ENCODE measurements around the gene RPS6KB2.

The RPS6KB2 gene

GRCh38 chr11:67437082-67437808, 9.0 kb downstream of the RPS6KB2 start, which contains the start of gene PTPRCAP:
Gene PTPRCAP (minus strand): TSS chr11:67437682. CDS start chr11:67437619, 63 bp downstream.
- Histone ChIP-seq H4K91ac (ENCODE audit: low read depth, low read length, poor library complexity) (no peak within 1 kb of the TSS), H3K79me1 (ENCODE audit: low read depth, low read length) (peaks cover 5% of the 10 kb centered on the region), H3K14ac (ENCODE audit: low read length) (no peak within 1 kb of the TSS), H3K4me2 (ENCODE audit: insufficient read depth, low read length, poor library complexity, severe bottlenecking) (no peak within 1 kb of the TSS), H3K4me1 (ENCODE audit: control insufficient read depth in 2 of 2, insufficient read depth in 1 of 2, low read depth in 1 of 2, low read length in 2 of 2) (no peaks in the 10 kb centered on the region), H2BK12ac (ENCODE audit: low read length) (no peak within 1 kb of the TSS), H2BK5ac (ENCODE audit: low read length) (no peak within 1 kb of the TSS), H3K27ac (replicated peaks; ENCODE audit: low read length) (no peak within 1 kb of the TSS), H3K9ac (ENCODE audit: low read depth, low read length, poor library complexity) (no peak within 1 kb of the TSS), H3K4ac (ENCODE audit: low read length) (no peak within 1 kb of the TSS), H2AK5ac (ENCODE audit: low read depth, low read length) (no peak within 1 kb of the TSS), H3K4me3 (ENCODE audit: low read length in 2 of 2) (peak within 1 kb of the TSS in 1 of 2 donors; percentile 15), H2BK120ac (ENCODE audit: low read depth, low read length) (no peak within 1 kb of the TSS), H2BK15ac (ENCODE audit: low read length) (no peak within 1 kb of the TSS), H3K9me3 (replicated peaks in 1 of 2; ENCODE audit: control insufficient read depth in 2 of 2, insufficient read depth in 1 of 2, low read depth in 1 of 2, low read length in 2 of 2) (no peaks in the 10 kb centered on the region), H3K18ac (ENCODE audit: low read length) (no peak within 1 kb of the TSS), H3K36me3 (replicated peaks in 1 of 2; ENCODE audit: control insufficient read depth in 2 of 2, insufficient read depth in 2 of 2, low read length in 2 of 2) (peaks cover 41 to 83% of the 10 kb centered on the region in 2 donors), H4K8ac (ENCODE audit: low read depth, low read length) (peak within 1 kb of the TSS; percentile 43), H3K27me3 (ENCODE audit: control insufficient read depth in 3 of 3, insufficient read depth in 3 of 3, low read depth in 1 of 3, low read length in 3 of 3) (peaks cover 0 to 1% (median 0%) of the 10 kb centered on the region in 3 experiments), H2AFZ (ENCODE audit: low read length) (no peak within 1 kb of the TSS), H3K23ac (ENCODE audit: low read depth, low read length, poor library complexity) (peak within 1 kb of the TSS; percentile 65)
- DNase-seq (ENCODE audit: low spot score), result no peak
- no CpG with 5 or more reads among the region's 26 CpGs for WGBS, 2 donors (ENCODE audit: extremely low coverage in 2 of 2, insufficient read length in 2 of 2, insufficient replicate concordance in 1 of 2)

GRCh38 chr11:67437809-67438157, 9.5 kb downstream of the RPS6KB2 start:
- H3K23ac ChIP-seq (ENCODE audit: low read depth, low read length, poor library complexity), result no peak overlapping the region
- H2AFZ ChIP-seq (ENCODE audit: low read length), result no peak overlapping the region
- no CpG with 5 or more reads among the region's 3 CpGs for WGBS, 2 donors (ENCODE audit: extremely low coverage in 2 of 2, insufficient read length in 2 of 2, insufficient replicate concordance in 1 of 2)
- H3K36me3 ChIP-seq (replicated peaks in 1 of 2; ENCODE audit: control insufficient read depth in 2 of 2, insufficient read depth in 2 of 2, low read length in 2 of 2), result peaks cover 38 to 79% of the 10 kb centered on the region in 2 donors
- H2BK5ac ChIP-seq (ENCODE audit: low read length), result no peak overlapping the region
- peaks cover 2 to 3% of the 10 kb centered on the region in 2 donors for H3K4me1 ChIP-seq (ENCODE audit: control insufficient read depth in 2 of 2, insufficient read depth in 1 of 2, low read depth in 1 of 2, low read length in 2 of 2)
- no peak overlapping the region for H3K27ac ChIP-seq (replicated peaks; ENCODE audit: low read length)
- no peak overlapping the region for H2BK12ac ChIP-seq (ENCODE audit: low read length)
- peaks cover 7% of the 10 kb centered on the region for H3K79me1 ChIP-seq (ENCODE audit: low read depth, low read length)
- H4K91ac ChIP-seq (ENCODE audit: low read depth, low read length, poor library complexity), result no peak overlapping the region
- H2BK120ac ChIP-seq (ENCODE audit: low read depth, low read length), result no peak overlapping the region
- no peak overlapping the region for H3K4me3 ChIP-seq (ENCODE audit: low read length in 2 of 2)
- H3K9me3 ChIP-seq (replicated peaks in 1 of 2; ENCODE audit: control insufficient read depth in 2 of 2, insufficient read depth in 1 of 2, low read depth in 1 of 2, low read length in 2 of 2), result no peaks in the 10 kb centered on the region
- H4K8ac ChIP-seq (ENCODE audit: low read depth, low read length), result no peak overlapping the region
- no peak overlapping the region for H3K9ac ChIP-seq (ENCODE audit: low read depth, low read length, poor library complexity)
- no peak overlapping the region for H3K4me2 ChIP-seq (ENCODE audit: insufficient read depth, low read length, poor library complexity, severe bottlenecking)
- no peak overlapping the region for H2BK15ac ChIP-seq (ENCODE audit: low read length)
- peaks cover 0 to 2% (median 0%) of the 10 kb centered on the region in 3 experiments for H3K27me3 ChIP-seq (ENCODE audit: control insufficient read depth in 3 of 3, insufficient read depth in 3 of 3, low read depth in 1 of 3, low read length in 3 of 3)
- no peak overlapping the region for H3K18ac ChIP-seq (ENCODE audit: low read length)
- no peak overlapping the region for H3K4ac ChIP-seq (ENCODE audit: low read length)
- DNase-seq (ENCODE audit: low spot score), result no peak
- no peak overlapping the region for H3K14ac ChIP-seq (ENCODE audit: low read length)
- no peak overlapping the region for H2AK5ac ChIP-seq (ENCODE audit: low read depth, low read length)

- Histone ChIP-seq H2BK120ac (ENCODE audit: low read depth, low read length) (no peak overlapping the region), H3K14ac (ENCODE audit: low read length) (no peak overlapping the region), H2BK5ac (ENCODE audit: low read length) (no peak overlapping the region), H3K27ac (replicated peaks; ENCODE audit: low read length) (no peak overlapping the region), H3K4me3 (ENCODE audit: low read length in 2 of 2) (no peak overlapping the region), H3K4ac (ENCODE audit: low read length) (no peak overlapping the region), H2AFZ (ENCODE audit: low read length) (no peak overlapping the region), H3K79me1 (ENCODE audit: low read depth, low read length) (peaks cover 7% of the 10 kb centered on the region), H3K36me3 (replicated peaks in 1 of 2; ENCODE audit: control insufficient read depth in 2 of 2, insufficient read depth in 2 of 2, low read length in 2 of 2) (peaks cover 37 to 73% of the 10 kb centered on the region in 2 donors), H2BK15ac (ENCODE audit: low read length) (no peak overlapping the region), H2BK12ac (ENCODE audit: low read length) (no peak overlapping the region), H4K8ac (ENCODE audit: low read depth, low read length) (peak overlapping the region; percentile 43), H2AK5ac (ENCODE audit: low read depth, low read length) (no peak overlapping the region), H3K4me2 (ENCODE audit: insufficient read depth, low read length, poor library complexity, severe bottlenecking) (no peak overlapping the region), H3K27me3 (ENCODE audit: control insufficient read depth in 3 of 3, insufficient read depth in 3 of 3, low read depth in 1 of 3, low read length in 3 of 3) (peaks cover 0 to 3% (median 0%) of the 10 kb centered on the region in 3 experiments), H3K4me1 (ENCODE audit: control insufficient read depth in 2 of 2, insufficient read depth in 1 of 2, low read depth in 1 of 2, low read length in 2 of 2) (peaks cover 2 to 3% of the 10 kb centered on the region in 2 donors), H3K9ac (ENCODE audit: low read depth, low read length, poor library complexity) (no peak overlapping the region), H4K91ac (ENCODE audit: low read depth, low read length, poor library complexity) (no peak overlapping the region), H3K9me3 (replicated peaks in 1 of 2; ENCODE audit: control insufficient read depth in 2 of 2, insufficient read depth in 1 of 2, low read depth in 1 of 2, low read length in 2 of 2) (no peaks in the 10 kb centered on the region), H3K23ac (ENCODE audit: low read depth, low read length, poor library complexity) (peak overlapping the region; percentile 65), H3K18ac (ENCODE audit: low read length) (no peak overlapping the region)
- DNase-seq (ENCODE audit: low spot score), result no peak
- WGBS, 2 donors (ENCODE audit: extremely low coverage in 2 of 2, insufficient read length in 2 of 2, insufficient replicate concordance in 1 of 2), result no CpG with 5 or more reads among the region's 41 CpGs
Observed at GRCh38 chr11:67438158-67438902, 10.0 kb downstream of the RPS6KB2 start.
